Common myeloid progenitor, CD34-positive (primary cell): Measurements from ENCODE around the gene IER3IP1.

Experiments used
- CTCF ChIA-PET: fragments of 350-600 bp; sonication (Branson Sonifier 250); formaldehyde crosslinking; loops from one replicate; lab custom pipeline; 2021; ENCODE audit warnings: antibody characterized with exemption; lab: Charles Lee
- POLR2A ChIA-PET: fragments of 350-600 bp; sonication (Branson Sonifier 250); formaldehyde crosslinking; loops from one replicate; lab custom pipeline; 2021; ENCODE audit warnings: antibody characterized with exemption; lab: Charles Lee
- DNase-seq, 3 donors: peaks; one replicate each; pipeline versions ENCODE4 v3.0.0 to v3.0.0-alpha.2; 2013
- H3K27ac ChIP-seq, 2 experiments: 1 replicate in 1 of 2; 2 replicates in 1 of 2; pipeline ENCODE4 v1.7.0; 2013; ENCODE audit warnings: inconsistent platforms in 2 of 2, low read length in 2 of 2, mild to moderate bottlenecking in 2 of 2, low read depth in 1 of 2, moderate library complexity in 1 of 2; ENCODE audit not compliant: severe bottlenecking in 2 of 2, insufficient read depth in 1 of 2, poor library complexity in 1 of 2
- H3K27me3 ChIP-seq, 5 experiments: replicated peaks in 2 of 5; 1 replicate in 3 of 5; 2 replicates in 2 of 5; pipeline versions ENCODE4 v1.6.1 to v1.7.0; 2013; ENCODE audit warnings: low read length in 4 of 5, mild to moderate bottlenecking in 2 of 5, moderate library complexity in 2 of 5, inconsistent platforms in 1 of 5; ENCODE audit not compliant: insufficient read depth in 5 of 5, control insufficient read depth in 4 of 5
- H3K36me3 ChIP-seq, 4 experiments: 1 replicate in 2 of 4; 2 replicates in 2 of 4; pipeline versions ENCODE4 v1.6.1 to v1.7.0; 2013; ENCODE audit warnings: low read length in 3 of 4, control low read depth in 1 of 4, mild to moderate bottlenecking in 1 of 4; ENCODE audit not compliant: control insufficient read depth in 4 of 4, insufficient read depth in 4 of 4
- H3K4me1 ChIP-seq, 4 experiments: 1 replicate in 3 of 4; 2 replicates in 1 of 4; pipeline versions ENCODE4 v1.6.1 to v1.7.1; 2013; ENCODE audit warnings: low read length in 3 of 4, mild to moderate bottlenecking in 3 of 4, control low read depth in 1 of 4, inconsistent platforms in 1 of 4, moderate library complexity in 1 of 4; ENCODE audit not compliant: control insufficient read depth in 4 of 4, insufficient read depth in 4 of 4; ENCODE audit errors: control extremely low read depth in 1 of 4
- H3K4me3 ChIP-seq, 7 experiments: 1 replicate in 4 of 7; 2 replicates in 3 of 7; pipeline versions ENCODE4 v1.5.1 to v1.7.0; 2013; ENCODE audit warnings: mild to moderate bottlenecking in 7 of 7, low read length in 6 of 7, moderate library complexity in 6 of 7, inconsistent platforms in 2 of 7, low read depth in 2 of 7, control low read depth in 1 of 7; ENCODE audit not compliant: insufficient read depth in 4 of 7, control insufficient read depth in 1 of 7; ENCODE audit errors: extremely low read depth in 1 of 7
- H3K9me3 ChIP-seq, 5 experiments: 1 replicate in 4 of 5; 2 replicates in 1 of 5; pipeline versions ENCODE4 v1.6.1 to v1.7.1; 2013; ENCODE audit warnings: low read length in 4 of 5, mild to moderate bottlenecking in 2 of 5, inconsistent platforms in 1 of 5, low read depth in 1 of 5, moderate library complexity in 1 of 5; ENCODE audit not compliant: control insufficient read depth in 4 of 5, insufficient read depth in 2 of 5; ENCODE audit errors: control extremely low read depth in 1 of 5
- WGBS: methylation state at CpG from one replicate; pipeline ENCODE4 v1.1.5; 2013; ENCODE audit not compliant: insufficient coverage; 5-methylcytosine and 5-hydroxymethylcytosine counted together

The IER3IP1 gene

DNA sequence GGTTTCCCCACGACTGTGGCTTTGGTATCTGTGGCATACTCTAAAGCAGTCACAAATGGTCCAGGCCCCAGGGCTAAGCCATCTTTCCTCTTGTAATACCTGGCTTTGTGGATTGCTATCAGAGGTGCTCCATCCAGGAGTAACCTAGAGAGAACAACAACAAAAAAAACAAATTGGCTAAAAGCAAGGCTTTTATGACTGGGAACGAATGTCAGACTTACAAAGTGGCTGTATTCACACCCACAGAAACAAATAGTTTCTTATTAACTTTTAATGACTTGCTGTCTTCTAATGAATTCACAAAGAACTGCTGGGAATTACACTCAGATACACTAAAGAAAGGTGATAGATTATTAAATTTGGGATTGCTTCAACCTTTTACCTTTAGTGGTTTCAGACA is 61.0 kb downstream of the IER3IP1 start:
- H3K4me1 ChIP-seq, result no peaks in the 10 kb centered on the region
- H3K36me3 ChIP-seq, result peaks cover 6 to 43% (median 24%) of the 10 kb centered on the region in 4 experiments
- 91% methylated on average over 1 of the region's 2 CpGs for WGBS
- H3K9me3 ChIP-seq, result no peaks in the 10 kb centered on the region
- no peak overlapping the region for H3K4me3 ChIP-seq
- H3K27me3 ChIP-seq, result no peaks in the 10 kb centered on the region
- ChIA-PET CTCF (interaction anchor here (2.4 kb wide), 1 partner anchor 15 kb away, joined by 9 read pairs; no protein-coding TSS in a partner anchor), POLR2A (no interaction called here)
- no peak overlapping the region for H3K27ac ChIP-seq
- no peak for DNase-seq

DNA sequence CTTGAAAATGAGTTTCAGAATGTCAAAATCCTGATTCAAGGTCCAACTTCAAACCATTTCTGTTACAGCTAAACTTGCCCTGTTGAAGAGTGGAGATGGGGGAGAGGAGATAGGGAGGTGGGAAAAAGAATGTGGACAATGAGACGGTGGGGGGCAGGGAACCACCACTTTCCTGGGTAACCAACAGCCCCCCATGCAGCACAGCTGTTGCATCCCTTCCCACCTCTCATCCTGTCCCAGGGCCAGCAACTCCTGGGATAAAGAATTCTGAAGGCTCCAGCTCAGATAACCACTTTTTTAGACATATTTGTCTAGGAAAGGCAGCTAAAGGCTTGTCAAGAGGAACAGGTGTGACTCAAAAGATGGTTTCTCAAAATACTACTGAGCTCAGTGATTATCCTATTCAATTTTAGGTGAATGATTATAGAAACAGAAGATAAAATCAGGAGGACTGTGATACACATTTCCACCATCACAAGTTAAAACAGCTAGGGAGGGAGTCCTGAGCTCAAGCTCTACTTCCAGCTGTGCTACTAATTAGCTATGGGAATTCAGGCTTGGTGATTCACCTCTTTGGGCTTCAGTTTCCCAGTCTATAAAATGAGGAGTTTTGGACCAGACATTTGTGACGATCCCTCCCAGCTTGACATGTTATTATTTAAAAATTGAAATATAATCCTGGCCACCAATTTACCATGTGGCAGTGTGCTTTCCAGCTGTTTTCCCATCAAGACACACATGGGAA is 62.2 kb downstream of the IER3IP1 start:
- Histone ChIP-seq H3K27ac (no peak overlapping the region), H3K4me1 (no peaks in the 10 kb centered on the region), H3K27me3 (no peaks in the 10 kb centered on the region), H3K4me3 (no peak overlapping the region), H3K36me3 (peaks cover 10 to 53% (median 27%) of the 10 kb centered on the region in 4 experiments), H3K9me3 (no peaks in the 10 kb centered on the region)
- ChIA-PET POLR2A (no interaction called here), CTCF (interaction anchor here (1.2 to 5.3 kb wide), 3 partner anchors 11 to 90 kb away, joined by 4 to 25 read pairs (median 9); no protein-coding TSS in a partner anchor)
- no CpG with 5 or more reads among the region's 2 CpGs for WGBS
- DNase-seq, result no peak

DNA sequence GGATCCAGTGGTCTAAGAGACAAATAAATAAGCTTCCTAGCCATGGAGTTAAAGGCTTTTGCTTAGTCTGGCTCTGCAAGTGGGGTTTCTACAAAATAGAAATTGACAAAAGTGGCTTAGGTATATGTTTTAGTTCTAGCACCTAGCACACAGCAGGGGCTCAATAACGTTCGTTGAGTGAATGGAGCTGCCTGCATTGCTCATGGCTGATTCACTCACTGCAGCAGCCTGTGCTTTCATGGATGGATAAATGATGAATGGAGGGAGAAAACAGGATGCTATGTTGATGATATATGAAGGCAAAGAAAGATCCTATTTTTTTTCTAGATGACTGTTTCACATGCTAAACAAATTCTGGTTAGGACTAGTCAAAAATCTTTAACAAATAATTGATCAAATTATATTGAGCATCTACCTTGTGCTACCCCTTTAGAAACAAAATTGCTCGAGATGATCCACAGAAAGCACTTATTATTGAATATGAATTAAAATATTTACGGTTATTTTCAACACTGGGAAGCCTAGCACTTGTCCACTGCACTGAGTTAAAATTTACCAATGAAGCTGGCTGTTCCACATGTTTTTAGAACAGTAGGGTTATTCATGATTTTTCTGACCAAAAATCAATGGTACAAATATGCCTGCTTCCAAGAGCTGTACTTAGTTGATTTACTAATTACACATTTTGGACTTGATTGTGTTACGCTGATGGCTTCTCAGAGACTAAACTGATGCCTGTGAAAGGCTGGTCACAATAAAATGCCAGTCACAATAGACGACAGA is 65.5 kb downstream of the IER3IP1 start:
- 100% methylated on average over 4 of the region's 6 CpGs for WGBS
- no peaks in the 10 kb centered on the region for H3K4me1 ChIP-seq
- ChIA-PET CTCF (interaction anchor here (1.0 to 5.3 kb wide), 3 partner anchors 9 to 94 kb away, joined by 4 to 25 read pairs (median 8); no protein-coding TSS in a partner anchor), POLR2A (no interaction called here)
- H3K27ac ChIP-seq, result no peak overlapping the region
- H3K9me3 ChIP-seq, result no peaks in the 10 kb centered on the region
- peaks cover 14 to 79% (median 39%) of the 10 kb centered on the region in 4 experiments for H3K36me3 ChIP-seq
- DNase-seq, result no peak
- H3K4me3 ChIP-seq, result no peak overlapping the region
- no peaks in the 10 kb centered on the region for H3K27me3 ChIP-seq

DNA sequence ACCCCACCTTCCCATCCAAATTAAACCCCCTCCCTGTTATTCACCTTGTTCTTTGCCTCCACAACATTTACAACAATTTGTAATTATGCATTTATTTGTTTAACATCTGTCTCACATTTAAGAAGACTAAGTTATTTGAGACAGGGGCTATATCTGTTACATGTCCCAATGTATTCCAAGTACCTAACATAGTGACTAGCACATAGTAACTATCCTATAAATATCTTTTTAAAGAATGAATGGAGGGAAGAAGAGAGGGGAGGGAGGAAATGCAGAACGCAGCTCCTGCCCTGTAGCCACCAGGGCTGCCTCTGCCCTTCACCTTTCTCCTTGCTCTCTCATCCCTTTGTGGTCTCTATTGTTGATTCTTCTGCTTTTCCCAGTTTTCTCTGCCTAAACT is 66.4 kb downstream of the IER3IP1 start:
- DNase-seq, result no peak
- Histone ChIP-seq H3K27me3 (no peaks in the 10 kb centered on the region), H3K36me3 (peaks cover 14 to 79% (median 38%) of the 10 kb centered on the region in 4 experiments), H3K9me3 (no peaks in the 10 kb centered on the region), H3K4me1 (no peaks in the 10 kb centered on the region), H3K27ac (no peak overlapping the region), H3K4me3 (no peak overlapping the region)
- ChIA-PET CTCF (interaction anchor here (2.4 to 5.3 kb wide), 2 partner anchors 10 to 95 kb away, joined by 8 to 25 read pairs; no protein-coding TSS in a partner anchor), POLR2A (no interaction called here)
- WGBS, result no CpG with 5 or more reads among the region's 1 CpG

DNA sequence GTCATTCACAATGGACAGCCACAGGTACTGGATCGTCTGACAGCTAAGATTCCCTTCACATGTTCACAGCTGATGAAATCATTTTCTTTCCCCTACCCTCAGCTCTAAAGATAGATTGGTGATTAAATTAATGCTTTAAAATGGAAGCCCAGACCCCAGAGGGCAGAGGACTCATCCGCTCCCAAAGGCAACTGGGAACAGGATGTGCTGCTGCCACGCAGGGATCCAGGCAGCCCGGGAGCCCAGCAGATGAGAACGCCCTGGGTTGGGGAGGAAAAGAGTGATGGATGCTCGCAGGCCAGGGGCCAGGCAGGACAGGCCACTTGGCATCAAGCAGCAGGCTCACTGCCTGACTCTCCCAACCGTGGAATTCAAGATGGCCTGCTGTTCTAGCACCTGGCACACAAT is 67.2 kb downstream of the IER3IP1 start:
- ChIA-PET CTCF (interaction anchor here (5.3 kb wide), 1 partner anchor 95 kb away, joined by 25 read pairs; no protein-coding TSS in a partner anchor), POLR2A (no interaction called here)
- H3K27ac ChIP-seq, result no peak overlapping the region
- H3K36me3 ChIP-seq, result peaks cover 14 to 79% (median 38%) of the 10 kb centered on the region in 4 experiments
- no peak for DNase-seq
- no peaks in the 10 kb centered on the region for H3K9me3 ChIP-seq
- H3K4me1 ChIP-seq, result no peaks in the 10 kb centered on the region
- no peak overlapping the region for H3K4me3 ChIP-seq
- H3K27me3 ChIP-seq, result no peaks in the 10 kb centered on the region
- WGBS, result 94% methylated on average over 5 of the region's 7 CpGs

DNA sequence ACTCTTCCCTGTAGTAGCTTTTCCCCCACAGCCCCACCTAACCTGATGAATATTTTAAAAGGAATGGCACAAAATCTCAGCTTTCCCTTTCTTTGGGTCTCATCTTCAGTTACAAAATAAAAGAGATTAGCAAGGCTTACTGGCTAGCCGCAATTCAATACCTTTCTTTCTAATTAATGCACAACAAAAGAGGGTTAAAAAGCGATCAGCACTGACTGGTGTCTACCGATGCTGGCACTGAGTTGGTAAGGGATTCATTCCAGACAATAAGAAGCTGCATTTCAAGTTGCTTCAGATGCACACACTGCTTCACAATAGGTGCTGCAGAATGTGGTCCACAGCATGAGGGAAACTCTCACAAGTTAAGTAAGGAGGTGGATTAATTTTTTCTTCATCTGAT is 67.8 kb downstream of the IER3IP1 start:
- CTCF ChIA-PET, result interaction anchor here (5.3 kb wide), 1 partner anchor 96 kb away, joined by 25 read pairs; no protein-coding TSS in a partner anchor
- peaks cover 14 to 74% (median 36%) of the 10 kb centered on the region in 4 experiments for H3K36me3 ChIP-seq
- no peaks in the 10 kb centered on the region for H3K9me3 ChIP-seq
- POLR2A ChIA-PET, result interaction anchor here (0.5 kb wide), 1 partner anchor 411 kb away, joined by 3 read pairs; no protein-coding TSS in a partner anchor
- no peaks in the 10 kb centered on the region for H3K27me3 ChIP-seq
- H3K4me3 ChIP-seq, result no peak overlapping the region
- WGBS, result 97% methylated on average over 3 of the region's 3 CpGs
- no peak overlapping the region for H3K27ac ChIP-seq
- DNase-seq, result no peak
- H3K4me1 ChIP-seq, result no peaks in the 10 kb centered on the region
